ENCODE measurements around the gene KRTAP10-8.
"Not testable (repeated sequence)": the region's sequence is repeated elsewhere in the genome, so short reads cannot be mapped to it uniquely, and the experiment has no call there.

The KRTAP10-8 gene, protein sequence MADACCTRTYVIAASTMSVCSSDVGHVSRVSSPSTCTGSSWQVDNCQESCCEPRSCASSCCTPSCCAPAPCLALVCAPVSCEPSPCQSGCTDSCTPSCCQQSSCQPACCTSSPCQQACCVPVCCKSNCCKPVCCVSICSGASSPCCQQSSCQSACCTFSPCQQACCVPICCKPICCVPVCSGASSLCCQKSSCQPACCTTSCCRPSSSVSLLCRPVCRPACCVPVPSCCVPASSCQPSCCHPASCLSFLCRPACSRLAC

DNA sequence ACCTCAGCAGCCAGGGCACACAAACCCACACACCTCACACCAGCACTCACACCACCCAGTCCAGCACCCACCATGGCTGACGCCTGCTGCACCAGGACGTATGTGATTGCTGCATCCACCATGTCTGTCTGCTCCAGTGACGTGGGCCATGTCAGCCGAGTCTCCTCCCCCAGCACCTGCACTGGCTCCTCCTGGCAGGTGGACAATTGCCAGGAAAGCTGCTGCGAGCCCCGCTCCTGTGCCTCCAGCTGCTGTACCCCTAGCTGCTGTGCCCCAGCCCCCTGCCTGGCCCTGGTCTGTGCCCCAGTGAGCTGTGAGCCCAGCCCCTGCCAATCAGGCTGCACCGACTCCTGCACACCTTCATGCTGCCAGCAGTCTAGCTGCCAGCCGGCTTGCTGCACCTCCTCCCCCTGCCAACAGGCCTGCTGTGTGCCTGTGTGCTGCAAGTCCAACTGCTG lies at the start of gene KRTAP10-8:
Gene KRTAP10-8 (plus strand): TSS at position 51 of the 458 bp plus-strand sequence. CDS start 22 bp downstream, at position 73.
- DNase-seq, result no peak

- DNase-seq, result no peak
Observed at GRCh38 chr21:44564099-44564498, 47.8 kb upstream of the KRTAP10-8 start.

- DNase-seq, result no peak
Observed at GRCh38 chr21:44564886-44565598, 46.8 kb upstream of the KRTAP10-8 start.

DNA sequence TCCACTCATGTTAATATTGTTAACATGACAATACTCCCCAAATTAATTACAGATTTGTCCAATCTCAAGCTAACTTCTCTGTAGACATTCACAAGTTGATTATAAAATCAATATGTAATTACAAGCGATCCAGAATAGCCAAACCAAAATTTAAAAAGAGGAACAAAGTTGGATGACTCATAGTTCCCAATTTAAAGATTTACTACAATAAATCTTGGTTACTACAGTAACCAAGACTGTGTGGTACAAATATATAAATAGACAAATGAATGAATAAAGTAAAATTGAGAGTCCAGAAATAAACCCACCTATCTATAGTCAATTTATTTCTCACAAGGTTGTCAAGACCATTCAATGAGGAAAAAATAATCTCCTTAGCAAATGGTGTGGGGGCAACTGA lies 45.5 kb upstream of the KRTAP10-8 start:
- DNase-seq, result no peak

- no peak for DNase-seq
Observed at GRCh38 chr21:44567481-44568171, 44.3 kb upstream of the KRTAP10-8 start.

DNA sequence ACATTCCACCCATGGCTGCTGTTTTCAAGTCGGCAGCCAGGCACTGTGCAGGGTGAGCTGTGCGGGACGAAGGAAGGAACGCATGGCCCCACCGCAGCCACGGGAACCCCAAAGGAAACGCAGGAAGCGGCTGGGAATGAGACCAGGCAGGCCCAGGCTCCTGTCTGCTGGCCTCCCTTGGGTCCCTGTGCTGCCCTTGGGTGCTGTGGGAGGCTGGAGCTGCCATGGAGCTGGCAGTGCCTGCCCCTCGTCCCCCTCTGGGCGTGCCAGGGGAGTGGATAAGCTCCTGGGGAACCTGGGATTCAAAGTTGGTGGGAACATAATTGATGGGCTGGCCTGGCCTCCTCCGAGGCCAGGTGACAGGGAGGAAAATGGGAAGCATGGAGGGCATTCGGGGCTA lies 43.6 kb upstream of the KRTAP10-8 start:
- no peak for DNase-seq

- no peak for DNase-seq
Observed at GRCh38 chr21:44568667-44569556, 43.0 kb upstream of the KRTAP10-8 start.

- no peak for DNase-seq
Observed at GRCh38 chr21:44569861-44570517, 41.9 kb upstream of the KRTAP10-8 start.

GRCh38 chr21:44571296-44571695 lies 40.6 kb upstream of the KRTAP10-8 start:
- no peak for DNase-seq

DNA sequence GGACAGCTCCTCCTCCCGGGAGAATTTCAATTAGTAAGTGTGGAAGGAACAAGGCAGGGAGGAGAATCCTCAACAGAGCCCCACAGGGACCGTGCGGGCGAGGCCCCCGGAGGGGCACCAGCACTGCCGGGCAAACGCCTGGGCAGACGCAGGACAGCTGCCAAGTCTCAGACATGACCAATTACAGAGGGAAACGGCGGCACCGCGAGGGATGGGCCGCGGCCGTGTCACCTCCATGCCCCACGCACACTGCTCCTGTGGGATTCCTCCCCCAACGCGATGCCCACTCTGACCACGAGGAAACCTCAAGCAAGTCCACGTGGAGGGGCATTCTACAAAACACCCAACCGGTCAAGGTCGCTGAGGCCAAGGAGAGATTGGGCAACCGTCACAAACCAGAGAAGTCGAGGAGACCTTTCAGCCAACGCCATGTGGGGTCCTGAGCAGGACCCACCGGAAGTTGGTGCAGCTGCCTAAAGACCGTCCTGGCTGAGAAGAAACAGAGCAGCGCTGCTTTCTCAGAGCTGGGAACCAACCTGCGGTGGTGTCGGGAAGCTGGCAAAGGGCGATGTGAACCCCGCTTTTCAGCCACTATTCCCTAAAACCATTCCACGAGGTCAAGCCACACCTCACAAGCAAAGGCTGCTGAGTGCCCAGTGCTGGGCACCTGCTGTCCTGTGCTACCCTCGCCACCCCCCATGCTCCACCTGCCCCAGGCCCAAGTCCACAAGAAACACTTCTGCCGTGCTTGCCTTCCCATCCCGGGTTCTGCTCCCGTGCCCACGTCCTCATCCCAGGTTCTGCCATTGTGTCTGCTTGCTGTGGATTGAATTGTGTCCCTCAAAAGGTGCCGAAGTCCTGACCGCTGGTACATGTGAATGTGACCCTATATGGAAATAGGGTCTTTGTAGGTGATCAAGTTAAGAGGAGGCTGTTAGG lies 39.8 kb upstream of the KRTAP10-8 start:
- no peak for DNase-seq

GRCh38 chr21:44572959-44573583 lies 38.8 kb upstream of the KRTAP10-8 start:
- DNase-seq, result no peak

DNA sequence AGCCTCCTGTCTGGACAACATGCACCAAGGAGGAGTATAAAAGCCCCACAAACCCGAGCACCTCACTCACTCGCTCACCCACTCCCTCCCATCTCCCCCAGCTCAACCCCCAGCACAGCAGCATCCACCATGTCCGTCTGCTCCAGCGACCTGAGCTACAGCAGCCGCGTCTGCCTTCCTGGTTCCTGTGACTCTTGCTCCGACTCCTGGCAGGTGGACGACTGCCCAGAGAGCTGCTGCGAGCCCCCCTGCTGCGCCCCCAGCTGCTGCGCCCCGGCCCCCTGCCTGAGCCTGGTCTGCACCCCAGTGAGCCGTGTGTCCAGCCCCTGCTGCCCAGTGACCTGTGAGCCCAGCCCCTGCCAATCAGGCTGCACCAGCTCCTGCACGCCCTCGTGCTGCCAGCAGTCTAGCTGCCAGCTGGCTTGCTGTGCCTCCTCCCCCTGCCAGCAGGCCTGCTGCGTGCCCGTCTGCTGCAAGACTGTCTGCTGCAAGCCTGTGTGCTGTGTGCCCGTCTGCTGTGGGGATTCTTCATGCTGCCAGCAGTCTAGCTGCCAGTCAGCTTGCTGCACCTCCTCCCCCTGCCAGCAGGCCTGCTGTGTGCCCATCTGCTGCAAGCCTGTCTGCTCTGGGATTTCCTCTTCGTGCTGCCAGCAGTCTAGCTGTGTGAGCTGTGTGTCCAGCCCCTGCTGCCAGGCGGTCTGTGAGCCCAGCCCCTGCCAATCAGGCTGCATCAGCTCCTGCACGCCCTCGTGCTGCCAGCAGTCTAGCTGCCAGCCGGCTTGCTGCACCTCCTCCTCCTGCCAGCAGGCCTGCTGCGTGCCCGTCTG lies 38.0 kb upstream of the KRTAP10-8 start, which contains the start of gene KRTAP10-4:
Gene KRTAP10-4 (plus strand): TSS at position 100 of the 827 bp plus-strand sequence. CDS start 30 bp downstream, at position 130.
- DNase-seq, result not testable (repeated sequence)

GRCh38 chr21:44574457-44575306 lies 37.2 kb upstream of the KRTAP10-8 start:
- no peak for DNase-seq

DNA sequence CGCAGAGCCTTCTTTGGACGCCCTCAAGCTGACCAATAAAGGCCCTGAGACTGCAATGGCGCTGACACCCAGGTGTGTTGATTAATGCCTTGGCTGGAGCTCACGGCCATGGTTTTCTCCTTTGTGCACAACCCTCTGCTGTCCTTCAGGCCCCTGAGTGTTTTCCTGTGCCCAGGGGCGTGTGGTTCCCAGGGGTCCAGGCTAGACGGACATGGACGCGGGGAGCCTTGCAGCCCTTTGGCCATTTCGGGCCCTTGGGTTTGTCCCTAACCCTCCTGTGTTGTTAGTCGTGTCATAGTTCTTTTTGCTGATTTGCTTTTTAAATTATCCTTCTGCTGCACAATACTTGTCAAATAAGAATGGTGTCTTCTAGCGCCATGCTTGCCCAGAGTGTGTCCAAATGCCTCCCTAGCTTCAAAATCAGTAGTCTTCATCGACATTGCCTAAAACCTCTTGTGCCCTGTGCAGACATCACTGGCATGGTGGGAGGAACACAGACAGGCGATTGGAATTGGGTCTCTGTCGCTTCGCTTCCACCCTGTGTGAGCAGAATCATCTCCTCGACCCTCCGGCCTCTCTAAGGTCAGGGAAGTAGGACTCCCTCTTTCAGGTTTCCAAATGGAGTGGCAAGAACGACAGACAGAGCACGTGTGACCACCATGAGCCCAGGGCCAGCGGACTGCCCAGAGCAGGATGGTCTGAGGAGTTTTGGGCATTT lies 36.4 kb upstream of the KRTAP10-8 start:
- DNase-seq, result no peak

DNA sequence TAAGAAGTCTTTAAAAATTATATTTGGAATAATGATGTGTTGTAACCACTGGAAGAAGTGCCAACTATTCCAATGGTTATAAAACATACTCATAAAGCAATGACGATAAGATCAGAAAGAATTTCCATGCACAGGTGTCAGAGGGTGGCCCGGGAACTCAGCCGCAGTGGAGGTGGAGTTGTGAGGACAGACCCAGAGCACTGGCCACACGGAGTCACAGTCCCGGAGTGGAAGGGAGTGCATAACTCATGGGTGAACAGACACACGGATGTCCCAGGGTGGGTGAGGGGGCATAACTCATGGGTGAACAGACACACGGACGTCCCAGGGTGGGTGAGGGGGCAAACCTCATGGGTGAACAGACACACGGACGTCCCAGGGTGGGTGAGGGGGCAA lies 35.9 kb upstream of the KRTAP10-8 start:
- no peak for DNase-seq

- no peak for DNase-seq
Observed at GRCh38 chr21:44578371-44579055, 33.4 kb upstream of the KRTAP10-8 start.

All from NCI-H1105 (cell line).